ENCODE data around the gene EHD1. TPM values are rescaled to one million over a fixed set of nuclear protein-coding genes. Genes with fewer than 3 reads are reported as not detected.

The EHD1 gene
- total and polyA plus RNA-seq, 2 of the 4 experiments (the other 2 are of a cell fraction): 107 to 209 TPM

DNA sequence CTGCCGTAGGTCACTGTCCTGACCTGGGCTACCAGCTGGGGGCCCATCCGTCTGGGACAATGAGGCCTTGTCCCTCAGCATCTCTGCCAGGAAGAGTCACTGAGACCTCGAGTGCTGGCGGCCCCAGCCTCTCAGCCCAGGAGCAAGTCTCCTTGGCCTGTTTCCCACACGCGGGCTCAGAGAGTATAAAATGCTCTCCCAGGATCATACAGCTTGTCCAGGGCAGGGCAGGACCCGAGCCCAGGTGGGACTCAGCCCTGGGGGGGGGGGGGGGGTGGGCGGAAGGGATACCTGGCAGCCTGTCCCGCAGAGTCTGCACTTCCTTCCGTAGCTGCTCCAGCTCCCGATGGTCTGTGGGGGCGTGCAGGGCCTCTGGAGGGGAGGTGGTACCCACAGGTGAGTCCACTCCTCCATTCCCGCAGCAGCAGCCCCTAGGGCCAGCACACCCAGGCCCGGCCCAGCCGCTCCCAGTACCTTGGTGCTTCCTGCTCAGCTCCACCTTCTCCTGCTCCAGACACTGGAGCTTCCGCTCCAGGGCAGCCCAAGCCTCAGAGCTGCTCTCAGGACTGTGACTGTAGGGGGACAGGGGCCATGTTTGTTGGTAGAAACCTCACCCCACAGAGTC lies 41.9 kb downstream of the EHD1 start:
- H3K4me2 ChIP-seq (ENCODE audit: low read depth, low read length): no peak overlapping the region
- intact Hi-C loops (cut with micrococcal nuclease) (no loop called here), dilution Hi-C loops (cut with HindIII; ENCODE audit: low sequenced_read_pairs, unreplicated experiment) (no loop called here), in situ Hi-C loops (cut with MboI; ENCODE audit: low sequenced_read_pairs) (no loop called here)
- H3K14ac ChIP-seq (replicated peaks; ENCODE audit: low read depth, low read length): no peak overlapping the region
- ChIA-PET CTCF (no interaction called here), POLR2A (ENCODE audit: unreplicated experiment) (no interaction called here)
- H3K36me3 ChIP-seq (ENCODE audit: control insufficient read depth, insufficient read depth, low read length): no peaks in the 10 kb centered on the region
- H3K4ac ChIP-seq (ENCODE audit: low read depth, low read length): no peak overlapping the region
- no peak overlapping the region for H3K9ac ChIP-seq (ENCODE audit: low read depth, low read length)
- H3K79me1 ChIP-seq (ENCODE audit: low read depth in 1 of 2, low read length in 2 of 2): no peaks in the 10 kb centered on the region
- no peak for ATAC-seq (ENCODE audit: low read depth)
- H4K5ac ChIP-seq (ENCODE audit: low read depth, low read length): no peak overlapping the region
- no peak overlapping the region for H2AK9ac ChIP-seq (replicated peaks; ENCODE audit: low read depth, low read length, poor library complexity)
- H3K4me3 ChIP-seq (ENCODE audit: insufficient read depth, low read depth, low read length): no peak overlapping the region
- H3K23ac ChIP-seq (ENCODE audit: low read depth, low read length): no peak overlapping the region
- H3K56ac ChIP-seq (ENCODE audit: extremely low read depth, insufficient read depth, low read length): no peak overlapping the region
- H3K9me3 ChIP-seq (ENCODE audit: control insufficient read depth, insufficient read depth, low read length): no peaks in the 10 kb centered on the region
- no peak overlapping the region for H4K91ac ChIP-seq (ENCODE audit: insufficient read depth, low read depth, low read length)
- no peak overlapping the region for H2BK120ac ChIP-seq (ENCODE audit: low read depth, low read length)
- H2BK15ac ChIP-seq (ENCODE audit: low read depth, low read length): no peak overlapping the region
- no peaks in the 10 kb centered on the region for H4K20me1 ChIP-seq (ENCODE audit: insufficient read depth, low read length)
- H3K27me3 ChIP-seq (ENCODE audit: control insufficient read depth, insufficient read depth, low read length): peaks cover 2% of the 10 kb centered on the region; the same call in 1 of the 2 replicates
- no peak for TF ChIP-seq BHLHE40 (IDR thresholded peaks at IDR 0.05; ENCODE audit: low read depth, low read length)
- no peak for TF ChIP-seq POLR2A (IDR thresholded peaks at IDR 0.05; ENCODE audit: low read depth, low read length)
- no peak for TF ChIP-seq MAZ (IDR thresholded peaks at IDR 0.05; ENCODE audit: borderline replicate concordance, low read depth, low read length)
- TF ChIP-seq CEBPB (IDR thresholded peaks at IDR 0.05; ENCODE audit: low read depth, low read length): no peak
- no peak for TF ChIP-seq MAFK (IDR thresholded peaks at IDR 0.05; ENCODE audit: low read depth, low read length)
- TF ChIP-seq SMC3 (IDR thresholded peaks at IDR 0.05; ENCODE audit: low read depth, low read length): no peak
- no peak for TF ChIP-seq RAD21 (IDR thresholded peaks at IDR 0.05; ENCODE audit: low read length)
- TF ChIP-seq CTCF (conservative IDR thresholded peaks at IDR 0.05; ENCODE audit: low read depth, low read length): no peak
- TF ChIP-seq NFE2L2 (IDR thresholded peaks at IDR 0.05; ENCODE audit: low read depth, low read length): no peak
- no peak for TF ChIP-seq RCOR1 (IDR thresholded peaks at IDR 0.05; ENCODE audit: insufficient replicate concordance, low read length)
- no peak for TF ChIP-seq ELK1 (IDR thresholded peaks at IDR 0.05; ENCODE audit: borderline replicate concordance, low read depth, low read length)
- no peak for TF ChIP-seq RFX5 (IDR thresholded peaks at IDR 0.05; ENCODE audit: low read depth, low read length)
- TF ChIP-seq, protein P1, sequence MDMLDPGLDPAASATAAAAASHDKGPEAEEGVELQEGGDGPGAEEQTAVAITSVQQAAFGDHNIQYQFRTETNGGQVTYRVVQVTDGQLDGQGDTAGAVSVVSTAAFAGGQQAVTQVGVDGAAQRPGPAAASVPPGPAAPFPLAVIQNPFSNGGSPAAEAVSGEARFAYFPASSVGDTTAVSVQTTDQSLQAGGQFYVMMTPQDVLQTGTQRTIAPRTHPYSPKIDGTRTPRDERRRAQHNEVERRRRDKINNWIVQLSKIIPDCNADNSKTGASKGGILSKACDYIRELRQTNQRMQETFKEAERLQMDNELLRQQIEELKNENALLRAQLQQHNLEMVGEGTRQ (IDR thresholded peaks at IDR 0.05; ENCODE audit: low read depth, low read length): no peak
- no peak for TF ChIP-seq CHD1 (IDR thresholded peaks at IDR 0.05; ENCODE audit: low read depth, low read length)
- no peak for TF ChIP-seq FOS (IDR thresholded peaks at IDR 0.05; ENCODE audit: low read depth, low read length)
- TF ChIP-seq MXI1 (IDR thresholded peaks at IDR 0.05; ENCODE audit: borderline replicate concordance, low read depth, low read length): no peak
- H2BK20ac ChIP-seq (ENCODE audit: low read depth, low read length): no peak overlapping the region
- H4K8ac ChIP-seq (ENCODE audit: low read depth in 2 of 2, low read length in 2 of 2): no peak overlapping the region
- no peak overlapping the region for H3K18ac ChIP-seq (ENCODE audit: low read depth, low read length)
- H2AK5ac ChIP-seq (ENCODE audit: low read depth, low read length): no peak overlapping the region
- H2AFZ ChIP-seq (replicated peaks; ENCODE audit: low read length, poor library complexity): no peak overlapping the region
- WGBS, 2 experiments (ENCODE audit: extremely low coverage in 2 of 2, insufficient read length in 1 of 2): 20% methylated on average over 1 of the region's 16 CpGs; no CpG with 5 or more reads in 1 of the 2 experiments
- H3K9me1 ChIP-seq (ENCODE audit: insufficient read depth, low read length): no peaks in the 10 kb centered on the region
- BruUV-seq (replicated peaks): no TSS peak
- no peak for DNase-seq
- no peaks in the 10 kb centered on the region for H3K4me1 ChIP-seq (ENCODE audit: control insufficient read depth, insufficient read depth, low read length)
- no peak overlapping the region for H2BK5ac ChIP-seq (ENCODE audit: low read depth, low read length, poor library complexity, severe bottlenecking)
- H3K27ac ChIP-seq (ENCODE audit: insufficient read depth, low read length): no peak overlapping the region

Measured in IMR-90 (cell line).